Measurements from ENCODE around the gene PPFIA4.

- no peak for TF ChIP-seq ZNF274 (IDR thresholded peaks at IDR 0.05; ENCODE audit: low read depth, low read length)
- TF ChIP-seq YY1 (IDR thresholded peaks at IDR 0.05; ENCODE audit: insufficient read depth, insufficient read length), result no peak
- no peak for TF ChIP-seq SUZ12 (IDR thresholded peaks at IDR 0.05; ENCODE audit: extremely low read depth, insufficient read depth, insufficient read length)
Observed at GRCh38 chr1:203073469-203073868, 47.2 kb downstream of the PPFIA4 start.
